ENCODE measurements around the gene CD63. TPM values are rescaled to one million over a fixed set of nuclear protein-coding genes. Genes with fewer than 3 reads are reported as not detected.

The CD63 gene
- total RNA-seq, 1 donor from 2014 or later = 586 TPM

- DNase-seq = no peak
Observed at GRCh38 chr12:55686366-55687010, 42.3 kb downstream of the CD63 start.

- no peak for DNase-seq
Observed at GRCh38 chr12:55685671-55686070, 43.1 kb downstream of the CD63 start.

- DNase-seq = no peak
Observed at GRCh38 chr12:55684761-55685370, 43.9 kb downstream of the CD63 start.

GRCh38 chr12:55683676-55684075 lies 45.1 kb downstream of the CD63 start:
- DNase-seq = no peak

- no peak for DNase-seq
Observed at GRCh38 chr12:55682087-55682796, 46.6 kb downstream of the CD63 start.

- DNase-seq = no peak
Observed at GRCh38 chr12:55681142-55682077, 47.4 kb downstream of the CD63 start.

- DNase-seq = no peak
Observed at GRCh38 chr12:55679691-55680090, 49.1 kb downstream of the CD63 start.

- DNase-seq = no peak
Observed at GRCh38 chr12:55676707-55677106, 52.1 kb downstream of the CD63 start.

- DNase-seq = no peak
Observed at GRCh38 chr12:55675666-55676065, 53.1 kb downstream of the CD63 start.

Small RNAs within 50 kb of the gene (small RNA-seq; reads per million reads assigned to genes)
- gene AC009779.1 (ENCODE audit: low replicate concordance) = not detected
- gene RF00017 (ENCODE audit: low replicate concordance) = not detected

Other genes with a start within 250 kb of the CD63 start
- gene OR6C68, start 236.6 kb downstream of the CD63 start, total RNA-seq = not detected
- gene OR6C4, start 179.4 kb downstream of the CD63 start, total RNA-seq = not detected
- not detected for gene OR2AP1, start 156.5 kb downstream of the CD63 start, total RNA-seq
- not detected for gene OR10P1, start 92.1 kb downstream of the CD63 start, total RNA-seq
- 87.4 TPM for gene ITGA7, start 21.1 kb downstream of the CD63 start, total RNA-seq
- gene BLOC1S1, start 13.0 kb downstream of the CD63 start, total RNA-seq = 47.4 TPM
- 11.7 TPM for gene RDH5, start 8.6 kb downstream of the CD63 start, total RNA-seq
- gene GDF11, start 14.1 kb upstream of the CD63 start, total RNA-seq = 3.0 TPM
- 57.3 TPM for gene SARNP, start 88.7 kb upstream of the CD63 start, total RNA-seq
- gene ORMDL2, start 89.0 kb upstream of the CD63 start, total RNA-seq = 13.3 TPM
- 19.5 TPM for gene DNAJC14, start 100.6 kb upstream of the CD63 start, total RNA-seq
- gene MMP19, start 113.9 kb upstream of the CD63 start, total RNA-seq = 18.2 TPM
- gene PYM1, start 198.9 kb upstream of the CD63 start, total RNA-seq = 21.0 TPM
- 41.4 TPM for gene DGKA, start 202.2 kb upstream of the CD63 start, total RNA-seq
- 19.8 TPM for gene PMEL, start 237.0 kb upstream of the CD63 start, total RNA-seq
- 25.7 TPM for gene CDK2, start 237.8 kb upstream of the CD63 start, total RNA-seq
- gene RAB5B, start 245.1 kb upstream of the CD63 start, total RNA-seq = 51.4 TPM

All from skin of body (tissue), 3 donors.